Panc1 (cell line): ENCODE results near the gene ISG15. TPM values are rescaled to one million over a fixed set of nuclear protein-coding genes. Genes with fewer than 3 reads are reported as not detected.

Source experiments
- ATAC-seq: fragments of 200-7000 bp; cut with Tn5 transposase; 2 replicates; pipeline ENCODE4 v1.9.1; 2020; ENCODE audit warnings: mild to moderate bottlenecking, moderate library complexity
- BruUV-seq: library from RNA; stranded (reverse); fragments of 400-500 nt; replicated peaks from 2 replicates; lab custom pipeline; 2021; lab: Mats Ljungman, UMichigan
- CTCF ChIA-PET: fragments of 300-600 bp; sonication (Branson Sonifier 250); formaldehyde crosslinking; loops from one replicate; lab custom pipeline; 2022; ENCODE audit warnings: antibody characterized with exemption; lab: Charles Lee
- POLR2A ChIA-PET: fragments of 300-600 bp; sonication (Branson Sonifier 250); formaldehyde crosslinking; loops from one replicate; lab custom pipeline; 2022; ENCODE audit warnings: antibody characterized with exemption; lab: Charles Lee
- DNase-seq: peaks from one replicate; pipeline ENCODE4 v3.0.0-alpha.2; 2010; ENCODE audit warnings: low read depth, low spot score
- H3K27ac ChIP-seq: 2 replicates; pipeline ENCODE4 v1.5.1; 2011; ENCODE audit warnings: mild to moderate bottlenecking, low read length, inconsistent platforms
- H3K27me3 ChIP-seq: fragments of 200-500 bp; sonication (Bioruptor generic); 2 replicates; pipeline ENCODE4 v1.6.0; 2014; ENCODE audit warnings: low read length, inconsistent platforms; ENCODE audit not compliant: control insufficient read depth, insufficient read depth
- H3K36me3 ChIP-seq: fragments of 200-500 bp; sonication (Bioruptor generic); 2 replicates; pipeline ENCODE4 v1.5.1; 2014; ENCODE audit warnings: inconsistent platforms, mild to moderate bottlenecking, low read length, moderate library complexity; ENCODE audit not compliant: control insufficient read depth, insufficient read depth
- H3K4me1 ChIP-seq: 2 replicates; pipeline ENCODE4 v1.5.1; 2011; ENCODE audit warnings: inconsistent platforms, mild to moderate bottlenecking, low read length, moderate library complexity; ENCODE audit not compliant: control insufficient read depth, insufficient read depth
- H3K4me3 ChIP-seq, 2 experiments: 2 replicates each; pipeline ENCODE4 v1.5.1; 2011 to 2012; ENCODE audit warnings: low read depth in 2 of 2, low read length in 2 of 2, mild to moderate bottlenecking in 2 of 2, inconsistent platforms in 1 of 2, moderate library complexity in 1 of 2
- H3K9me3 ChIP-seq: fragments of 200-500 bp; sonication (Bioruptor generic); 2 replicates; pipeline ENCODE4 v1.5.1; 2014; ENCODE audit warnings: low read depth, mild to moderate bottlenecking, inconsistent platforms, low read length, moderate library complexity; ENCODE audit not compliant: control insufficient read depth, insufficient read depth
- CTCF ChIP-seq: fragments of 450-650 bp; IDR thresholded peaks from 2 replicates; pipeline ENCODE4 v1.5.1; 2017; ENCODE audit warnings: mild to moderate bottlenecking
- POLR2AphosphoS5 ChIP-seq: IDR thresholded peaks from 2 replicates; pipeline ENCODE4 v1.6.1; 2012; ENCODE audit warnings: mild to moderate bottlenecking, low read depth, low read length, moderate library complexity
- REST ChIP-seq, 2 experiments: IDR thresholded peaks; 2 replicates each; pipeline ENCODE4 v1.6.1; 2011 to 2012; ENCODE audit warnings: low read depth in 2 of 2, control low read depth in 1 of 2, low read length in 1 of 2, mild to moderate bottlenecking in 1 of 2, moderate library complexity in 1 of 2; ENCODE audit not compliant: insufficient read depth in 1 of 2
- SIN3A ChIP-seq: IDR thresholded peaks from 2 replicates; pipeline ENCODE4 v1.6.1; 2012; ENCODE audit warnings: low read depth, mild to moderate bottlenecking, low read length, moderate library complexity, borderline replicate concordance; ENCODE audit not compliant: insufficient read depth
- TCF7L2 ChIP-seq: IDR thresholded peaks from 2 replicates; pipeline ENCODE4 v1.6.1; 2011; ENCODE audit warnings: mild to moderate bottlenecking, low read depth, low read length, inconsistent platforms
- in situ Hi-C: cut with HindIII; loops from 2 replicates; pipeline ENCODE4 v1.10.0; 2016; ENCODE audit warnings: low sequenced_read_pairs, low pct_unique_long_range_greater_than_20kb
- intact Hi-C: fragments of 100-400 bp; cut with micrococcal nuclease; formaldehyde crosslinking; loops from one replicate; pipeline ENCODE4 v1.10.0; 2022; ENCODE audit not compliant: unreplicated experiment
- total RNA-seq: library from RNA; stranded (reverse); gene quantifications from one replicate; pipeline ENCODE4 v1.2.1, GENCODE V29; 2021; ENCODE audit not compliant: unreplicated experiment

The ISG15 gene
- total RNA-seq, 1 experiment from 2014 or later, result 102 TPM

- Histone ChIP-seq H3K9me3 (no peaks in the 10 kb centered on the region), H3K27ac (0 out of 2 replicates have a peak overlapping the region, but pooled peaks have one; percentile 13), H3K4me3 (peak overlapping the region; percentile 57 to 80), H3K27me3 (no peaks in the 10 kb centered on the region), H3K36me3 (no peaks in the 10 kb centered on the region; the same call in 1 of the 2 replicates), H3K4me1 (peaks cover 13% of the 10 kb centered on the region; the same call in 1 of the 2 replicates)
- in situ Hi-C loops, result no loop called here
- DNase-seq (no peak), ATAC-seq (peak; percentile 47)
- no peak for TF ChIP-seq POLR2AphosphoS5
- TF ChIP-seq TCF7L2, result no peak
- no peak for TF ChIP-seq REST (IDR thresholded peaks at IDR 0.05; ENCODE audit: insufficient read depth in 1 of 2, low read depth in 2 of 2, low read length in 1 of 2)
- no peak for TF ChIP-seq SIN3A
- TF ChIP-seq CTCF, result no peak
- BruUV-seq, result no TSS peak
- ChIA-PET CTCF (no interaction called here), POLR2A (interaction anchor here (0.6 kb wide), 1 partner anchor 64 kb away, joined by 3 read pairs; no protein-coding TSS in a partner anchor)
- intact Hi-C loops, result no loop called here
Observed at GRCh38 chr1:1058088-1058905, 45.0 kb downstream of the ISG15 start.

GRCh38 chr1:1058921-1059493 lies 45.7 kb downstream of the ISG15 start:
- Histone ChIP-seq H3K4me3 (peak overlapping the region; percentile 57 to 80), H3K4me1 (peaks cover 15% of the 10 kb centered on the region), H3K9me3 (no peaks in the 10 kb centered on the region), H3K27me3 (no peaks in the 10 kb centered on the region), H3K36me3 (no peaks in the 10 kb centered on the region; the same call in 1 of the 2 replicates), H3K27ac (0 out of 2 replicates have a peak overlapping the region, but pooled peaks have one; percentile 13)
- no TSS peak for BruUV-seq
- in situ Hi-C loops (no loop called here), intact Hi-C loops (no loop called here)
- ChIA-PET CTCF (interaction anchor here (0.6 to 1.0 kb wide), 3 partner anchors 40 to 99 kb away, joined by 3 to 4 read pairs (median 3); no protein-coding TSS in a partner anchor), POLR2A (interaction anchor here (0.5 kb wide), 1 partner anchor 72 kb away, joined by 4 read pairs; no protein-coding TSS in a partner anchor)
- no peak for DNase-seq
- TF ChIP-seq SIN3A (no peak), CTCF (peak; percentile 92)
- peak; percentile 47 for ATAC-seq
